Tibial artery (tissue), 4 donors: Measurements from ENCODE around the gene SOBP.

Source experiments
- DNase-seq, 2 donors: peaks; one replicate each; pipeline ENCODE4 v3.0.0-alpha.2; 2019
- H3K27ac ChIP-seq, 2 donors: fragments of 200-600 bp; sonication (generic) in 1 of 2; 1 replicate in 1 of 2; 2 replicates in 1 of 2; pipeline ENCODE4 v1.5.1; 2018 to 2019; ENCODE audit warnings: mild to moderate bottlenecking in 1 of 2
- H3K27me3 ChIP-seq, 2 donors: fragments of 200-600 bp; sonication (generic) in 1 of 2; one replicate each; pipeline versions ENCODE4 v1.5.1 to v1.6.0; 2016 to 2019
- H3K36me3 ChIP-seq, 3 donors: fragments of 200-600 bp; sonication (generic) in 2 of 3; one replicate each; pipeline ENCODE4 v1.5.1; 2016 to 2019; ENCODE audit warnings: mild to moderate bottlenecking in 2 of 3
- H3K4me1 ChIP-seq, 4 donors: fragments of 200-600 bp; sonication (generic) in 2 of 4; 1 replicate in 3 of 4; 2 replicates in 1 of 4; pipeline ENCODE4 v1.5.1; 2016 to 2019
- H3K4me3 ChIP-seq, 2 donors: fragments of 200-600 bp; sonication (generic) in 1 of 2; 1 replicate in 1 of 2; 2 replicates in 1 of 2; pipeline ENCODE4 v1.5.1; 2018 to 2019; ENCODE audit warnings: mild to moderate bottlenecking in 2 of 2
- H3K9me3 ChIP-seq, 3 donors: fragments of 200-600 bp; sonication (generic) in 1 of 3; one replicate each; pipeline ENCODE4 v1.5.1; 2016 to 2019
- CTCF ChIP-seq, 2 experiments: fragments of 200-600 bp in 1 of 2; fragments of 450-650 bp in 1 of 2; IDR thresholded peaks; one replicate each; pipeline ENCODE4 v1.5.1; 2017 to 2019; ENCODE audit warnings: antibody characterized with exemption in 2 of 2, mild to moderate bottlenecking in 1 of 2, moderate library complexity in 1 of 2
- intact Hi-C: fragments of 100-400 bp; cut with DNase I; formaldehyde crosslinking; loops from one replicate; pipeline ENCODE4 v1.15.0; 2023; ENCODE audit warnings: low total_unique reads

SOBP gene

GRCh38 chr6:107667790-107668189, 177.9 kb downstream of the SOBP start:
- no peaks in the 10 kb centered on the region for H3K9me3 ChIP-seq
- H3K36me3 ChIP-seq = no peaks in the 10 kb centered on the region
- DNase-seq = no peak
- no peak overlapping the region for H3K4me3 ChIP-seq
- no peaks in the 10 kb centered on the region for H3K27me3 ChIP-seq
- no peak overlapping the region for H3K27ac ChIP-seq
- TF ChIP-seq CTCF (IDR thresholded peaks at IDR 0.05) = no peak
- intact Hi-C loops = no loop called here
- no peaks in the 10 kb centered on the region for H3K4me1 ChIP-seq

GRCh38 chr6:107668743-107669474, 179.0 kb downstream of the SOBP start:
- no peaks in the 10 kb centered on the region for H3K4me1 ChIP-seq
- H3K27ac ChIP-seq = no peak overlapping the region
- H3K27me3 ChIP-seq = no peaks in the 10 kb centered on the region
- no peak for DNase-seq
- no peak overlapping the region for H3K4me3 ChIP-seq
- intact Hi-C loops = no loop called here
- H3K36me3 ChIP-seq = no peaks in the 10 kb centered on the region
- no peak for TF ChIP-seq CTCF (IDR thresholded peaks at IDR 0.05)
- no peaks in the 10 kb centered on the region for H3K9me3 ChIP-seq

GRCh38 chr6:107670792-107671199, 180.9 kb downstream of the SOBP start:
- H3K27ac ChIP-seq = no peak overlapping the region
- H3K36me3 ChIP-seq = no peaks in the 10 kb centered on the region
- H3K9me3 ChIP-seq = no peaks in the 10 kb centered on the region
- intact Hi-C loops = no loop called here
- TF ChIP-seq CTCF (IDR thresholded peaks at IDR 0.05) = no peak
- peaks cover 0 to 5% (median 2%) of the 10 kb centered on the region in 4 donors for H3K4me1 ChIP-seq
- no peaks in the 10 kb centered on the region for H3K27me3 ChIP-seq
- DNase-seq = peak; percentile 67 to 69
- no peak overlapping the region for H3K4me3 ChIP-seq

- Histone ChIP-seq H3K36me3 (no peaks in the 10 kb centered on the region), H3K9me3 (no peaks in the 10 kb centered on the region), H3K4me3 (no peak overlapping the region), H3K4me1 (peaks cover 0 to 5% (median 2%) of the 10 kb centered on the region in 4 donors), H3K27me3 (no peaks in the 10 kb centered on the region), H3K27ac (no peak overlapping the region)
- no peak for DNase-seq
- no peak for TF ChIP-seq CTCF (IDR thresholded peaks at IDR 0.05)
- intact Hi-C loops = no loop called here
These were observed 183.2 kb downstream of the SOBP start for GRCh38 chr6:107673076-107673494.

GRCh38 chr6:107674995-107675738, 185.2 kb downstream of the SOBP start:
- DNase-seq = peak; percentile 65 to 82
- intact Hi-C loops = loop anchor here (5.0 kb wide), 1 partner anchor 172 kb away; no protein-coding TSS in a partner anchor
- H3K9me3 ChIP-seq = no peaks in the 10 kb centered on the region
- H3K27ac ChIP-seq = no peak overlapping the region
- H3K4me1 ChIP-seq = peaks cover 0 to 5% (median 2%) of the 10 kb centered on the region in 4 donors
- no peaks in the 10 kb centered on the region for H3K36me3 ChIP-seq
- H3K4me3 ChIP-seq = no peak overlapping the region
- peak; percentile 79 to 83 for TF ChIP-seq CTCF (IDR thresholded peaks at IDR 0.05)
- H3K27me3 ChIP-seq = no peaks in the 10 kb centered on the region
